HepG2 (cell line): ENCODE results near the gene PLA2G12A. TPM values are rescaled to one million over a fixed set of nuclear protein-coding genes. Genes with fewer than 3 reads are reported as not detected.

Experiments used
- ATAC-seq: fragments of 200-7000 bp; cut with Tn5 transposase; 3 replicates; pipeline ENCODE4 v1.9.1; 2020; ENCODE audit warnings: mild to moderate bottlenecking, moderate library complexity
- BruUV-seq: library from RNA; stranded (reverse); fragments of 400-500 nt; replicated peaks from 2 replicates; lab custom pipeline; 2021; lab: Mats Ljungman, UMichigan
- CTCF ChIA-PET: fragments of 300-600 bp; formaldehyde crosslinking; extraction: SDS; loops from one replicate; lab custom pipeline; 2021; ENCODE audit warnings: low total read pairs, inconsistent platforms, low intra/inter-chr PET ratio; lab: Yijun Ruan, JAX
- POLR2A ChIA-PET: fragments of 350-600 bp; sonication (Branson Sonifier 250); formaldehyde crosslinking; loops from one replicate; lab custom pipeline; 2020; ENCODE audit warnings: antibody characterized with exemption, inconsistent platforms; lab: Yijun Ruan, JAX
- DNase-seq: peaks from one replicate; pipeline ENCODE4 v3.0.0-alpha.2; 2015; ENCODE audit warnings: low spot score
- FAIRE-seq: peaks from 3 replicates; lab custom pipeline; 2011; peaks lifted over from hg19 to GRCh38; lab: Jason Lieb, UNC
- H2AFZ ChIP-seq: one replicate; pipeline ENCODE4 v1.6.1; 2011; ENCODE audit warnings: low read length, inconsistent platforms
- H3K27ac ChIP-seq: fragments of 300-600 bp; 3 replicates; pipeline ENCODE4 v1.8.0; 2011; ENCODE audit warnings: mixed run types, mild to moderate bottlenecking, mixed read lengths, low read length, inconsistent platforms; ENCODE audit not compliant: insufficient read depth; ENCODE audit errors: extremely low read length
- H3K27me3 ChIP-seq, 2 experiments: fragments of 200-600 bp in 1 of 2; 2 replicates in 1 of 2; 3 replicates in 1 of 2; pipeline versions ENCODE4 v1.6.0 to v1.8.0; 2011; ENCODE audit warnings: low read length in 2 of 2, mild to moderate bottlenecking in 2 of 2, moderate library complexity in 2 of 2, inconsistent platforms in 1 of 2; ENCODE audit not compliant: insufficient read depth in 2 of 2, control insufficient read depth in 1 of 2
- H3K36me3 ChIP-seq, 2 experiments: fragments of 200-600 bp in 1 of 2; replicated peaks in 1 of 2; 2 replicates in 1 of 2; 3 replicates in 1 of 2; pipeline versions ENCODE4 v1.5.1 to v1.8.0; 2011; ENCODE audit warnings: low read length in 2 of 2, inconsistent platforms in 1 of 2; ENCODE audit not compliant: insufficient read depth in 2 of 2, control insufficient read depth in 1 of 2
- H3K4me1 ChIP-seq: 2 replicates; pipeline ENCODE4 v1.5.1; 2012; ENCODE audit warnings: low read length, inconsistent platforms; ENCODE audit not compliant: insufficient read depth
- H3K4me2 ChIP-seq: 2 replicates; pipeline ENCODE4 v1.6.0; 2011; ENCODE audit warnings: low read depth, low read length, inconsistent platforms
- H3K4me3 ChIP-seq, 3 experiments: fragments of 200-600 bp in 1 of 3; sonication (generic), shearing (Covaris generic) in 1 of 3; replicated peaks in 1 of 3; 2 replicates each; pipeline ENCODE4 v1.5.1; 2011 to 2016; ENCODE audit warnings: low read length in 3 of 3, inconsistent platforms in 2 of 3, low read depth in 2 of 3, mild to moderate bottlenecking in 2 of 3, control low read depth in 1 of 3, mixed read lengths in 1 of 3; ENCODE audit not compliant: insufficient read depth in 1 of 3
- H3K79me2 ChIP-seq: one replicate; pipeline ENCODE4 v1.6.1; 2011; ENCODE audit warnings: low read length, inconsistent platforms; ENCODE audit not compliant: insufficient read depth
- H3K9ac ChIP-seq: 2 replicates; pipeline ENCODE4 v1.6.0; 2011; ENCODE audit warnings: mild to moderate bottlenecking, low read depth, low read length, inconsistent platforms; ENCODE audit not compliant: insufficient read depth
- H3K9me3 ChIP-seq: 2 replicates; pipeline ENCODE4 v1.5.1; 2012; ENCODE audit warnings: mild to moderate bottlenecking, low read length
- H4K20me1 ChIP-seq: 2 replicates; pipeline ENCODE4 v1.6.0; 2011; ENCODE audit warnings: inconsistent platforms, mild to moderate bottlenecking, low read length, moderate library complexity; ENCODE audit not compliant: insufficient read depth
- ASH2L ChIP-seq: fragments of 300-600, 200-600 bp; sonication (generic); IDR thresholded peaks from 2 replicates; pipeline ENCODE4 v1.7.0; 2017; ENCODE audit warnings: low read depth, mild to moderate bottlenecking, moderate library complexity, mixed read lengths, low read length; ENCODE audit not compliant: insufficient read length
- BCL6 ChIP-seq: IDR thresholded peaks from 2 replicates; pipeline ENCODE4 v1.6.1; 2016; ENCODE audit warnings: missing genetic modification reagents, missing compliant biosample characterization
- CEBPG ChIP-seq: IDR thresholded peaks from 2 replicates; pipeline ENCODE4 v1.6.1; 2016
- ELF4 ChIP-seq: sonication (generic); formaldehyde crosslinking; IDR thresholded peaks from 2 replicates; pipeline ENCODE4 v1.5.0; 2020; ENCODE audit warnings: missing genetic modification reagents, mild to moderate bottlenecking, moderate library complexity, borderline replicate concordance
- HOXA3 ChIP-seq: sonication (generic); formaldehyde crosslinking; IDR thresholded peaks from 2 replicates; pipeline ENCODE4 v1.5.0; 2020; ENCODE audit warnings: missing genetic modification reagents
- YEATS2 ChIP-seq: sonication (generic); formaldehyde crosslinking; IDR thresholded peaks from 2 replicates; pipeline ENCODE4 v1.4.0; 2020; ENCODE audit warnings: missing genetic modification reagents, borderline replicate concordance
- ZFP36L2 ChIP-seq: sonication (generic); formaldehyde crosslinking; IDR thresholded peaks from 2 replicates; pipeline ENCODE4 v1.4.0; 2020; ENCODE audit warnings: missing genetic modification reagents
- ZNF143 ChIP-seq: sonication (generic); formaldehyde crosslinking; IDR thresholded peaks from 2 replicates; pipeline ENCODE4 v1.4.0; 2020; ENCODE audit warnings: missing genetic modification reagents
- ZNF205 ChIP-seq: IDR thresholded peaks from 2 replicates; pipeline ENCODE4 v1.6.1; 2018; ENCODE audit warnings: missing biosample characterization, missing genetic modification reagents
- ZNF337 ChIP-seq: sonication (generic); formaldehyde crosslinking; IDR thresholded peaks from 2 replicates; pipeline ENCODE4 v1.5.1; 2020; ENCODE audit warnings: missing genetic modification reagents, low read depth, mild to moderate bottlenecking, borderline replicate concordance
- ZNF572 ChIP-seq: sonication (generic); formaldehyde crosslinking; IDR thresholded peaks from 2 replicates; pipeline ENCODE4 v1.5.1; 2020; ENCODE audit warnings: mild to moderate bottlenecking, missing genetic modification reagents
- WGBS: methylation state at CpG from one replicate; pipeline ENCODE4 v1.1.6; 2017; ENCODE audit warnings: low lambda C conversion rate; 5-methylcytosine and 5-hydroxymethylcytosine counted together
- in situ Hi-C: cut with HindIII; loops from 2 replicates; pipeline ENCODE4 v1.10.0; 2017; ENCODE audit warnings: low pct_unique_long_range_greater_than_20kb; ENCODE audit not compliant: extremely low pct_ligation_motif_present
- intact Hi-C: fragments of 100-400 bp; cut with micrococcal nuclease; formaldehyde crosslinking; loops from one replicate; pipeline ENCODE4 v1.10.0; 2022; ENCODE audit not compliant: unreplicated experiment
- polyA plus RNA-seq, 8 experiments: library from polyadenylated mRNA; depleted of rRNA in 3 of 8; stranded (reverse) in 7 of 8; unstranded in 1 of 8; fragments of >200 nt; fragmentation: Illumina TruSeq in 4 of 8; extraction: Trizol in 4 of 8; gene quantifications; 2 replicates each; pipeline versions ENCODE4 v1.2.1 to v1.2.3, GENCODE V29; 2011 to 2016; ENCODE audit warnings: low read depth in 4 of 8, missing spikeins in 1 of 8, mixed read lengths in 1 of 8; ENCODE audit not compliant: insufficient read depth in 1 of 8
- total RNA-seq, 5 experiments: library from RNA; depleted of rRNA; stranded (reverse); fragments of >200 nt; fragmentation: Illumina TruSeq; extraction: Trizol; gene quantifications; 2 replicates each; pipeline ENCODE4 v1.2.3, GENCODE V29; 2016; ENCODE audit warnings: low read depth in 1 of 5
- TF ChIP-seq, protein P1 (sequence below): sonication (generic); formaldehyde crosslinking; IDR thresholded peaks from 2 replicates; pipeline ENCODE4 v1.4.0; 2020; ENCODE audit warnings: mild to moderate bottlenecking, missing genetic modification reagents

Gene PLA2G12A
- total and polyA plus RNA-seq, 2 of the 13 experiments (the other 11 are each of a cell fraction or from before 2014, with no cell fraction given), result 61.2 to 64.0 TPM

DNA sequence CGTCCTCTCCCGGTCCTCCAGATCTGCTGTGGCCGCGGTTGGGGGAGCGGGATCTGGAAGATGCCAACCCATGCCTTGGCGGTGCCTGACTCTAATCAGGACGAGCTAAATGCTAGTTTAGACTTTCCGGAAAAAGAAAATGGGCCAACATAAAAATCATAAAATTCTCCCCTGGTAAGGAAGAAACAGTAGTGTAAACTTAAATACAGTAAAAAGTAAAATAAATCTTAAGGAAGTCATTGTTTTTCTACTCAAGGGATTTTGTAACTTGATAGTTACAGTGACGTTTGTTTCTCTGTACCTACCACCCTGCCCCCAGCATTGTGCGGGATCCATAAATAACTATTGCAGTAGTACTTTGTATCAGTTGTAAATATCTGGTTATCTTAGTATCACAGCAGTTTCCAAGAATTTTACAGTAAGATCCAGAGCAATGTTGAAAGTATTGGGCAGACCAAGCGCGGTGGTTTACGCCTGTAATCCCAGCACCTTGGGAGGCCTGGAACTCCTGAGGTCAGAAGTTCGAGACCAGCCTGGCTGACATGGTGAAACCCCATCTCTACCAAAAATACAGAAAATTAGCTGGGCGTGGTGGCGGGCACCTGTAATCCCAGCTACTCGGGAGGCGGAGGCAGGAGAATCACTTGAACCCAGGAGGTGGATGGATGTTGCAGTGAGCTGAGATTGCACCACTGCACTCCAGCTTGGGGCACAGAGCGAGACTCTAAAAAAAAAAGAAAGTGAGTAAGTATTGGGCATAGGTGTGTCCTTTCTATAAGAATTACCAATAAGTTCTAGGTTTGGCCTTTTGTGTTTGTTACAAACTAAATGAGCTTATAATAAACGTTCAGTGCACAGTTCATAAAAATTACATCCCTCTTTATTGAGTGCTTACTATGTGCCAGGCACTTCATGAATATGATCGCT lies 1.0 kb upstream of the PLA2G12A start:
- CTCF ChIA-PET, result no interaction called here
- Histone ChIP-seq H3K79me2 (peaks cover 23% of the 10 kb centered on the region), H2AFZ (no peak overlapping the region)

DNA sequence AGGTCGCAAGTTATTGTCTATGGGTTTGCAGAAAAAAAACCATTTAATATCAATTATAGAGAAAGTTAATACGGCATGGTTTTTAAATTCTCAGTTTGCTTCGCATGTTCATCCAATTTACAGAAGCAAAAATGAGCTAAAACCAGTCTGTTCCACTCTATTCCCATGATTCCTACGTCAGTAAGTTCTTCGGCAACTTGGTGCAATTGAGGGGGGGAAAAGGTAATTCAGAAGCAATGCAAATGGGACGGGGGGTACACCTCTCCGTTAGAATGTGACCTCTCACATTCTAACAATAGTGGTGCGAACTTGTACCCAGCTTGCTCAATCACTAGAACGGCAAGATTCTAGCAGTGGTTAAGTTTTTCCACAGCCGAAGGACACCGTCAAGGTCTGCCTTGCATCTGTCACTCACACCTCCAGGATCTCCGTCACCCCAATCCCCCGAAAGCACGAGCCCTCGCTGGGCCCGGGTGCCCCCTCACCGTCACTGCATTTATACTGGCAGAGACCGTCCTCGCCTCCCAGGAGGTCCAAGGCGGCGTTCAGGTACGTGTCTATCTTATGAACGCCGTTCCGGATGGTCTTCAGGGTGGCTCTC lies 653 bp downstream of the PLA2G12A start:
- intact Hi-C loops (loop anchor here (2.0 to 10.0 kb wide), 4 partner anchors 76 to 294 kb away; partner anchors contain the start of genes GAR1, MCUB and SEC24B), in situ Hi-C loops (no loop called here)
- Histone ChIP-seq H3K4me3 (peak overlapping the region; percentile 79 to 91 (median 88)), H2AFZ (peak overlapping the region; percentile 8), H3K36me3 (no peaks in the 10 kb centered on the region; a peak in 1 of 5 replicates), H4K20me1 (no peaks in the 10 kb centered on the region), H3K27me3 (no peaks in the 10 kb centered on the region; a peak in 2 of 5 replicates), H3K27ac (peak overlapping the region; percentile 81), H3K79me2 (peaks cover 35% of the 10 kb centered on the region), H3K4me2 (peak overlapping the region; percentile 92), H3K9ac (peak overlapping the region; percentile 75), H3K9me3 (no peaks in the 10 kb centered on the region), H3K4me1 (peaks cover 25% of the 10 kb centered on the region)
- no peak for DNase-seq
- under 1% methylated on average over 10 of the region's 25 CpGs for WGBS
- peak; percentile 49 for FAIRE-seq
- POLR2A ChIA-PET, result interaction anchor here (1.0 to 1.5 kb wide), 2 partner anchors 73 to 86 kb away, joined by 3 to 6 read pairs; partner anchors contain the start of genes CFI and GAR1
- no peak for ATAC-seq
- CTCF ChIA-PET, result no interaction called here
- BruUV-seq, result TSS peak; percentile 46
- TF ChIP-seq BCL6 (CRISPR knock-in tag) (0 out of 2 replicates have a peak, but pooled peaks have one; percentile 9), CEBPG (CRISPR knock-in tag) (peak; percentile 41; the same call in 1 of the 2 replicates), ELF4 (CRISPR knock-in tag) (no peak), ZNF205 (0 out of 2 replicates have a peak, but pooled peaks have one; percentile 11), ZFP36L2 (no peak), ZNF337 (CRISPR knock-in tag) (no peak), ZNF143 (CRISPR knock-in tag) (0 out of 2 replicates have a peak, but pooled peaks have one; percentile 18), HOXA3 (CRISPR knock-in tag) (no peak), ASH2L (peak; percentile 62)
- TF ChIP-seq, protein P1, sequence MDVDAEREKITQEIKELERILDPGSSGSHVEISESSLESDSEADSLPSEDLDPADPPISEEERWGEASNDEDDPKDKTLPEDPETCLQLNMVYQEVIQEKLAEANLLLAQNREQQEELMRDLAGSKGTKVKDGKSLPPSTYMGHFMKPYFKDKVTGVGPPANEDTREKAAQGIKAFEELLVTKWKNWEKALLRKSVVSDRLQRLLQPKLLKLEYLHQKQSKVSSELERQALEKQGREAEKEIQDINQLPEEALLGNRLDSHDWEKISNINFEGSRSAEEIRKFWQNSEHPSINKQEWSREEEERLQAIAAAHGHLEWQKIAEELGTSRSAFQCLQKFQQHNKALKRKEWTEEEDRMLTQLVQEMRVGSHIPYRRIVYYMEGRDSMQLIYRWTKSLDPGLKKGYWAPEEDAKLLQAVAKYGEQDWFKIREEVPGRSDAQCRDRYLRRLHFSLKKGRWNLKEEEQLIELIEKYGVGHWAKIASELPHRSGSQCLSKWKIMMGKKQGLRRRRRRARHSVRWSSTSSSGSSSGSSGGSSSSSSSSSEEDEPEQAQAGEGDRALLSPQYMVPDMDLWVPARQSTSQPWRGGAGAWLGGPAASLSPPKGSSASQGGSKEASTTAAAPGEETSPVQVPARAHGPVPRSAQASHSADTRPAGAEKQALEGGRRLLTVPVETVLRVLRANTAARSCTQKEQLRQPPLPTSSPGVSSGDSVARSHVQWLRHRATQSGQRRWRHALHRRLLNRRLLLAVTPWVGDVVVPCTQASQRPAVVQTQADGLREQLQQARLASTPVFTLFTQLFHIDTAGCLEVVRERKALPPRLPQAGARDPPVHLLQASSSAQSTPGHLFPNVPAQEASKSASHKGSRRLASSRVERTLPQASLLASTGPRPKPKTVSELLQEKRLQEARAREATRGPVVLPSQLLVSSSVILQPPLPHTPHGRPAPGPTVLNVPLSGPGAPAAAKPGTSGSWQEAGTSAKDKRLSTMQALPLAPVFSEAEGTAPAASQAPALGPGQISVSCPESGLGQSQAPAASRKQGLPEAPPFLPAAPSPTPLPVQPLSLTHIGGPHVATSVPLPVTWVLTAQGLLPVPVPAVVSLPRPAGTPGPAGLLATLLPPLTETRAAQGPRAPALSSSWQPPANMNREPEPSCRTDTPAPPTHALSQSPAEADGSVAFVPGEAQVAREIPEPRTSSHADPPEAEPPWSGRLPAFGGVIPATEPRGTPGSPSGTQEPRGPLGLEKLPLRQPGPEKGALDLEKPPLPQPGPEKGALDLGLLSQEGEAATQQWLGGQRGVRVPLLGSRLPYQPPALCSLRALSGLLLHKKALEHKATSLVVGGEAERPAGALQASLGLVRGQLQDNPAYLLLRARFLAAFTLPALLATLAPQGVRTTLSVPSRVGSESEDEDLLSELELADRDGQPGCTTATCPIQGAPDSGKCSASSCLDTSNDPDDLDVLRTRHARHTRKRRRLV (CRISPR knock-in tag), result 0 out of 2 replicates have a peak, but pooled peaks have one; percentile 33

More for the DNA sequence above, 1.0 kb upstream of the PLA2G12A start:
- in situ Hi-C loops, result no loop called here
- no peaks in the 10 kb centered on the region for H3K9me3 ChIP-seq
- no TSS peak for BruUV-seq
- peaks cover 21% of the 10 kb centered on the region for H3K4me1 ChIP-seq
- WGBS, result 95% methylated on average over 21 of the region's 21 CpGs
- POLR2A ChIA-PET, result interaction anchor here (1.5 kb wide), 1 partner anchor 71 kb away, joined by 6 read pairs; the partner anchor contains the start of gene CFI
- H3K36me3 ChIP-seq, result no peaks in the 10 kb centered on the region; a peak in 1 of 5 replicates
- ATAC-seq, result no peak
- no peak overlapping the region for H3K4me3 ChIP-seq
- no peak for DNase-seq
- H4K20me1 ChIP-seq, result no peaks in the 10 kb centered on the region
- peak overlapping the region; percentile 21 for H3K27ac ChIP-seq
- no peaks in the 10 kb centered on the region; a peak in 2 of 5 replicates for H3K27me3 ChIP-seq
- no peak overlapping the region for H3K9ac ChIP-seq
- TF ChIP-seq YEATS2 (CRISPR knock-in tag), result no peak
- TF ChIP-seq ZNF572 (CRISPR knock-in tag), result no peak
- no peak overlapping the region for H3K4me2 ChIP-seq
- intact Hi-C loops, result no loop called here
- FAIRE-seq, result no peak
